T-helper 1 cell treated with Interleukin-12 subunit alpha and Interleukin-12 subunit beta and Interleukin-4 antibody, amounts not matched to agents 30 μg/mL and 1 μg/mL, for 36 hours (primary cell): ENCODE data around the gene HOXA10.

Experiments
- H3K27ac Mint-ChIP-seq: one replicate; pipeline ENCODE4 v1.8.0; 2021; ENCODE audit warnings: mild to moderate bottlenecking, mixed read lengths
- H3K27me3 Mint-ChIP-seq: one replicate; pipeline ENCODE4 v1.8.0; 2021; ENCODE audit warnings: low read depth, mixed read lengths
- H3K36me3 Mint-ChIP-seq: one replicate; pipeline ENCODE4 v1.8.0; 2021; ENCODE audit warnings: low read depth, mixed read lengths
- H3K4me1 Mint-ChIP-seq: one replicate; pipeline ENCODE4 v1.8.0; 2021; ENCODE audit warnings: low read depth, mixed read lengths
- H3K4me3 Mint-ChIP-seq: one replicate; pipeline ENCODE4 v1.8.0; 2021; ENCODE audit warnings: mild to moderate bottlenecking, moderate library complexity, mixed read lengths
- H3K9me3 Mint-ChIP-seq: one replicate; pipeline ENCODE4 v1.8.0; 2021; ENCODE audit warnings: mixed read lengths

The HOXA10 gene

GRCh38 chr7:27172315-27172774 lies 1.8 kb downstream of the HOXA10 start:
- H3K27ac Mint-ChIP-seq, result peak overlapping the region; percentile 83

GRCh38 chr7:27171637-27172314 lies 2.3 kb downstream of the HOXA10 start:
- Mint-ChIP-seq H3K27ac (peak overlapping the region; percentile 83), H3K36me3 (peaks cover 2% of the 10 kb centered on the region), H3K4me1 (peaks cover 7% of the 10 kb centered on the region), H3K27me3 (peaks cover 61% of the 10 kb centered on the region), H3K9me3 (no peaks in the 10 kb centered on the region), H3K4me3 (no peak overlapping the region)

More at GRCh38 chr7:27172315-27172774, 1.8 kb downstream of the HOXA10 start:
- Mint-ChIP-seq H3K4me3 (peak overlapping the region; percentile 29), H3K4me1 (peaks cover 7% of the 10 kb centered on the region), H3K27me3 (peaks cover 56% of the 10 kb centered on the region), H3K36me3 (peaks cover 2% of the 10 kb centered on the region), H3K9me3 (no peaks in the 10 kb centered on the region)

GRCh38 chr7:27171325-27171636 lies 2.8 kb downstream of the HOXA10 start:
- peaks cover 2% of the 10 kb centered on the region for H3K36me3 Mint-ChIP-seq
- H3K4me1 Mint-ChIP-seq, result peaks cover 7% of the 10 kb centered on the region
- H3K9me3 Mint-ChIP-seq, result no peaks in the 10 kb centered on the region
- H3K4me3 Mint-ChIP-seq, result no peak overlapping the region
- peak overlapping the region; percentile 7 for H3K27ac Mint-ChIP-seq
- H3K27me3 Mint-ChIP-seq, result peaks cover 66% of the 10 kb centered on the region

- Mint-ChIP-seq H3K9me3 (no peaks in the 10 kb centered on the region), H3K36me3 (peaks cover 2% of the 10 kb centered on the region), H3K4me1 (peaks cover 7% of the 10 kb centered on the region), H3K27ac (peak overlapping the region; percentile 7), H3K4me3 (no peak overlapping the region), H3K27me3 (peaks cover 72% of the 10 kb centered on the region)
Measured at GRCh38 chr7:27170426-27171324, 3.4 kb downstream of the HOXA10 start.

- Mint-ChIP-seq H3K27me3 (peaks cover 72% of the 10 kb centered on the region), H3K27ac (no peak overlapping the region), H3K4me3 (no peak overlapping the region), H3K9me3 (no peaks in the 10 kb centered on the region), H3K36me3 (peaks cover 2% of the 10 kb centered on the region), H3K4me1 (peaks cover 7% of the 10 kb centered on the region)
Measured at GRCh38 chr7:27169658-27170425, 4.3 kb downstream of the HOXA10 start.

GRCh38 chr7:27168265-27168947 lies 5.7 kb downstream of the HOXA10 start:
- Mint-ChIP-seq H3K4me3 (no peak overlapping the region), H3K27ac (peak overlapping the region; percentile 77), H3K36me3 (peaks cover 2% of the 10 kb centered on the region), H3K4me1 (peaks cover 7% of the 10 kb centered on the region), H3K27me3 (peaks cover 83% of the 10 kb centered on the region), H3K9me3 (no peaks in the 10 kb centered on the region)

GRCh38 chr7:27167916-27168264 lies 6.2 kb downstream of the HOXA10 start:
- peaks cover 7% of the 10 kb centered on the region for H3K4me1 Mint-ChIP-seq
- H3K4me3 Mint-ChIP-seq, result no peak overlapping the region

GRCh38 chr7:27166531-27167505 lies 7.3 kb downstream of the HOXA10 start:
- Mint-ChIP-seq H3K4me1 (peaks cover 5% of the 10 kb centered on the region), H3K27me3 (peaks cover 91% of the 10 kb centered on the region), H3K9me3 (no peaks in the 10 kb centered on the region), H3K27ac (peak overlapping the region; percentile 34), H3K36me3 (peaks cover 2% of the 10 kb centered on the region), H3K4me3 (no peak overlapping the region)

More at GRCh38 chr7:27167916-27168264, 6.2 kb downstream of the HOXA10 start:
- peaks cover 88% of the 10 kb centered on the region for H3K27me3 Mint-ChIP-seq
- no peaks in the 10 kb centered on the region for H3K9me3 Mint-ChIP-seq
- H3K27ac Mint-ChIP-seq, result peak overlapping the region; percentile 26
- H3K36me3 Mint-ChIP-seq, result peaks cover 2% of the 10 kb centered on the region

- H3K36me3 Mint-ChIP-seq, result peaks cover 2% of the 10 kb centered on the region
- peaks cover 5% of the 10 kb centered on the region for H3K4me1 Mint-ChIP-seq
- no peak overlapping the region for H3K4me3 Mint-ChIP-seq
- H3K27me3 Mint-ChIP-seq, result peaks cover 87% of the 10 kb centered on the region
- H3K27ac Mint-ChIP-seq, result peak overlapping the region; percentile 36
- no peaks in the 10 kb centered on the region for H3K9me3 Mint-ChIP-seq
Measured at GRCh38 chr7:27165996-27166530, 8.1 kb downstream of the HOXA10 start.

- H3K4me3 Mint-ChIP-seq, result no peak within 1 kb of the TSS
- peaks cover 2% of the 10 kb centered on the region for H3K36me3 Mint-ChIP-seq
- H3K9me3 Mint-ChIP-seq, result no peaks in the 10 kb centered on the region
- H3K27ac Mint-ChIP-seq, result peak within 1 kb of the TSS; percentile 45
- H3K27me3 Mint-ChIP-seq, result peaks cover 84% of the 10 kb centered on the region
- peaks cover 5% of the 10 kb centered on the region for H3K4me1 Mint-ChIP-seq
Measured at GRCh38 chr7:27165089-27165995, 8.8 kb downstream of the HOXA10 start, which contains the start of gene HOXA9. Gene HOXA9, minus strand, starts transcription at chr7:27165537. Its CDS starts 80 bp downstream, at chr7:27165457.

- Mint-ChIP-seq H3K4me3 (no peak overlapping the region), H3K4me1 (peaks cover 7% of the 10 kb centered on the region), H3K36me3 (peaks cover 2% of the 10 kb centered on the region), H3K27ac (peak overlapping the region; percentile 54), H3K9me3 (no peaks in the 10 kb centered on the region), H3K27me3 (peaks cover 87% of the 10 kb centered on the region)
Measured at GRCh38 chr7:27164367-27165088, 9.6 kb downstream of the HOXA10 start.

GRCh38 chr7:27164045-27164366 lies 10.1 kb downstream of the HOXA10 start:
- Mint-ChIP-seq H3K27ac (peak overlapping the region; percentile 54), H3K4me1 (peaks cover 7% of the 10 kb centered on the region), H3K27me3 (peaks cover 90% of the 10 kb centered on the region), H3K4me3 (no peak overlapping the region), H3K36me3 (peaks cover 2% of the 10 kb centered on the region), H3K9me3 (no peaks in the 10 kb centered on the region)
